Osteocyte (in vitro differentiated cells): ENCODE data around the gene PEX14. TPM values are rescaled to one million over a fixed set of nuclear protein-coding genes. Genes with fewer than 3 reads are reported as not detected.

Experiments used
- DNase-seq: peaks from one replicate; pipeline ENCODE4 v3.0.0; 2021; ENCODE audit warnings: mixed read lengths; ENCODE audit not compliant: unreplicated experiment; ENCODE audit errors: extremely low spot score
- H3K27ac Mint-ChIP-seq: one replicate; pipeline ENCODE4 v1.8.0; 2021; ENCODE audit warnings: mild to moderate bottlenecking, mixed read lengths; ENCODE audit not compliant: unreplicated experiment
- H3K27me3 Mint-ChIP-seq: one replicate; pipeline ENCODE4 v1.8.0; 2021; ENCODE audit warnings: mixed read lengths; ENCODE audit not compliant: unreplicated experiment
- H3K36me3 Mint-ChIP-seq: one replicate; pipeline ENCODE4 v1.8.0; 2021; ENCODE audit warnings: mixed read lengths; ENCODE audit not compliant: unreplicated experiment
- H3K4me1 Mint-ChIP-seq: one replicate; pipeline ENCODE4 v1.8.0; 2021; ENCODE audit warnings: mixed read lengths; ENCODE audit not compliant: unreplicated experiment
- H3K4me3 Mint-ChIP-seq: one replicate; pipeline ENCODE4 v1.8.0; 2021; ENCODE audit warnings: mild to moderate bottlenecking, moderate library complexity, mixed read lengths; ENCODE audit not compliant: unreplicated experiment
- H3K9me3 Mint-ChIP-seq: one replicate; pipeline ENCODE4 v1.8.0; 2021; ENCODE audit warnings: mixed read lengths; ENCODE audit not compliant: unreplicated experiment
- total RNA-seq: library from RNA; stranded (reverse); gene quantifications from 2 replicates; pipeline ENCODE4 v1.2.1, GENCODE V29; 2021
- TF ChIP-seq, protein P1 (sequence below): fragments of 200-600 bp; sonication (generic); IDR thresholded peaks from 2 replicates; pipeline ENCODE4 v1.5.0; 2021; ENCODE audit warnings: antibody characterized with exemption, mild to moderate bottlenecking, moderate library complexity

The PEX14 gene
- total RNA-seq, 1 donor from 2014 or later = 22.2 TPM

DNA sequence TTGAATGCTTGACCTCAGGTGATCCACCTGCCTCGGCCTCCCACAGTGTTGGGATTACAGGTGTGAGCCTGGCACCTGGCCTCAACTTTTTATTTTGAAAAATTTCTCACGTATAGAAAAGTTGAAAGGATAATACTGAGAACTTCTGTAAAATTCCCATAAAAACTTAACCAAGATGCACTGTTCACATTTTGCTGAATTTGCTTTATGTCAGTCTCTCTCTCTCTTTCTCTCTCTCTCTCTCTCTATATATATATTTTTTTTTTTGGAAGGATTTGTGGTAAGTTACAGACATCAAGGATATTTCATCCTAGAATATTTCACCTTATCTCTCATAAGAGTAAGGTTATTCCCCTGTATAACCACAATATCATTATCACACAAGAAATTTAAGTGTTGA, 5.9 kb downstream of the PEX14 start:
- Mint-ChIP-seq H3K4me3 (no peak overlapping the region), H3K36me3 (no peaks in the 10 kb centered on the region), H3K27ac (no peak overlapping the region), H3K9me3 (no peaks in the 10 kb centered on the region), H3K27me3 (no peaks in the 10 kb centered on the region), H3K4me1 (peaks cover 12% of the 10 kb centered on the region)
- TF ChIP-seq, protein P1, sequence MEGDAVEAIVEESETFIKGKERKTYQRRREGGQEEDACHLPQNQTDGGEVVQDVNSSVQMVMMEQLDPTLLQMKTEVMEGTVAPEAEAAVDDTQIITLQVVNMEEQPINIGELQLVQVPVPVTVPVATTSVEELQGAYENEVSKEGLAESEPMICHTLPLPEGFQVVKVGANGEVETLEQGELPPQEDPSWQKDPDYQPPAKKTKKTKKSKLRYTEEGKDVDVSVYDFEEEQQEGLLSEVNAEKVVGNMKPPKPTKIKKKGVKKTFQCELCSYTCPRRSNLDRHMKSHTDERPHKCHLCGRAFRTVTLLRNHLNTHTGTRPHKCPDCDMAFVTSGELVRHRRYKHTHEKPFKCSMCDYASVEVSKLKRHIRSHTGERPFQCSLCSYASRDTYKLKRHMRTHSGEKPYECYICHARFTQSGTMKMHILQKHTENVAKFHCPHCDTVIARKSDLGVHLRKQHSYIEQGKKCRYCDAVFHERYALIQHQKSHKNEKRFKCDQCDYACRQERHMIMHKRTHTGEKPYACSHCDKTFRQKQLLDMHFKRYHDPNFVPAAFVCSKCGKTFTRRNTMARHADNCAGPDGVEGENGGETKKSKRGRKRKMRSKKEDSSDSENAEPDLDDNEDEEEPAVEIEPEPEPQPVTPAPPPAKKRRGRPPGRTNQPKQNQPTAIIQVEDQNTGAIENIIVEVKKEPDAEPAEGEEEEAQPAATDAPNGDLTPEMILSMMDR = no peak
- no peak for DNase-seq

DNA sequence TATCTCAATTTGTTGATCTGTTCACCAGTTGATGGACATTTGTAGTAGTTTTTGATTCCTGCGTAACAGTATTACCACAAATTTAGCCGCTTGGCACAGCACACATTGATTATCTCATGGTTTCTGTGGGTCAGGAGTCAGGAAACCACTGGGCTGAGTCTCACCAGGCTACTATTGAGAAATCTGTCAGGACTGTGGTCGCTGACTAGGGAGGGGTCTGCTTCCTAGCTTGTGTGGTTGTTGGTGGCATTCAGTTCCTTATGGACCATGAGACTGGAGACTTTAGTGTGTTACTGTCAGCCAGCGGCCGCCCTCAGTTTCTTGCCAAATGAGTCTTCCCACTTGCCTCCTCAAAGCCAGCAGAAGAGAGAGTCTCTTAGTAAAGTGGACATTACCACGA, 9.8 kb downstream of the PEX14 start:
- H3K4me1 Mint-ChIP-seq = peaks cover under 1% of the 10 kb centered on the region
- no peak overlapping the region for H3K4me3 Mint-ChIP-seq
- no peak overlapping the region for H3K27ac Mint-ChIP-seq
- TF ChIP-seq, protein P1 = no peak
- H3K9me3 Mint-ChIP-seq = no peaks in the 10 kb centered on the region
- peaks cover 4% of the 10 kb centered on the region for H3K36me3 Mint-ChIP-seq
- DNase-seq = no peak
- no peaks in the 10 kb centered on the region for H3K27me3 Mint-ChIP-seq

DNA sequence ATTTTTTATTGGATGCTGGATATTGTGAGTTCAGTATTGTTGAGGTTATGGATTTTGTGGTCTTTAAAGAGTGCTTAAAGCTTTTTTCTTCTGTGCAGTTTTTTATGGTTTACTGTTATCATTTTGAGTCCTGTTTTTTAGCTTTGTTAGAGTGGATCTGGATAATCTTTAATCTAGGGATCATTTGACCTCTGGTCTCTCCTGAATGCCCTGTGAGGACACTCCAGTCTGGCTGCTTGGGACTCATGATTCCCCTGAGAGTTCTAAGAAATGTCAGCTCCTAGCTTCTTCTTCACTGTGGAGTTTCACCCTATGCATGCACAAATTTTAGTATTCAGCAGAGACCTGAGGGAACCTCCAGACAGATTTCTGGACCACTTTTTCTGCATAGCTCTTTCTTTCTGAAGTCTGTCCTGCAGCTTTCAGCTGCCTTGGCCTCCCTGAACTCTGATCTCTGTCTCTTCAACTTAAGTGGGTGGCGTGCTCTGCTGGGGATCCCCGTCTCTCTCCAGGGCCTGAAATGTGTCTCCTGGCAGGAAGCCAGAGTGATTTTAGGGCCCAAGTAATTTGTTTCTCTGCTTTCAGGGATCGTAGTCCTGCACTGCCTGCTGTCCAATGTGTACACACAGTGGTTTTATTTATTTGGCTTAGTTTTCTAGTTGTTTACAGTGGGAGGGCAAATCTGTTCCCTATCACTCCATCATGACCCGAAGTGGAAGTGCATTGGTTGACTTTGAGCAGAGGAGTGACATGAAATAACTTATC, 14.7 kb downstream of the PEX14 start:
- no peaks in the 10 kb centered on the region for H3K27me3 Mint-ChIP-seq
- H3K27ac Mint-ChIP-seq = no peak overlapping the region
- no peak overlapping the region for H3K4me3 Mint-ChIP-seq
- TF ChIP-seq, protein P1 = no peak
- no peak for DNase-seq
- H3K9me3 Mint-ChIP-seq = no peaks in the 10 kb centered on the region
- peaks cover 10% of the 10 kb centered on the region for H3K4me1 Mint-ChIP-seq
- H3K36me3 Mint-ChIP-seq = peaks cover 4% of the 10 kb centered on the region

DNA sequence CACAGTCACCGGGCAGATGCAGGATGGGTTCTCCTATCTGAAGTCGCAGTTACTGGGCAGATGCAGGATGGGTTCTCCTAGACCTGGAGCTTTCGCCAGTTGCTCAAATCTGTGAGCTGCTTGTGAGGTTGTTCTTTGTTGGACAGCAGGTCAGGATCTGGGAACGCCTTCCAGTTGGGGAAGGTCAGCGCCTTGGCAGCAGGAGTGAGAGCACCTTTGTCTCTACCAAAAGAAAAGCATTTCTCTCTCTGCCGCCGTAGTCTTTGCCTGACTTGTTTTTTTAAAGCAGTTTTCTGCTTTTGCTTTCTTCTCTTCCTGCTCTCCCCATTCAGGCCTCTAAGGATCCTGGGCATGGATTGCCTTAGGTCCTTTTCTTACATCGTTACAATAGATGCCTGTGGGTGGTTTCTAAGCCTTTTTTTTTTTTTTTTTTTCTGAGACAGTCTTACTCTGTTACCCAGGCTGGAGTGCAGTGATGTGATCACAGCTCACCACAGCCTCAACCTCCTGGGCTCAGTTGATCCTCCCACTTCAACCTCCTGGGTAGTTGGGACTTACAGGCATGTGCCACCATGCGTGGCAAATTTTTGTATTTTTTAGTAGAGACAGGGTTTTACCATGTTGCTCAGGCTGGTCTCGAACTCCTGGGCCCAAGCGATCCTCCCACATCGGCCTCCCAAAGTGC, 15.7 kb downstream of the PEX14 start:
- Mint-ChIP-seq H3K4me1 (peaks cover 19% of the 10 kb centered on the region), H3K9me3 (no peaks in the 10 kb centered on the region), H3K27me3 (no peaks in the 10 kb centered on the region), H3K27ac (no peak overlapping the region), H3K36me3 (peaks cover 4% of the 10 kb centered on the region), H3K4me3 (no peak overlapping the region)
- TF ChIP-seq, protein P1 = no peak
- no peak for DNase-seq

DNA sequence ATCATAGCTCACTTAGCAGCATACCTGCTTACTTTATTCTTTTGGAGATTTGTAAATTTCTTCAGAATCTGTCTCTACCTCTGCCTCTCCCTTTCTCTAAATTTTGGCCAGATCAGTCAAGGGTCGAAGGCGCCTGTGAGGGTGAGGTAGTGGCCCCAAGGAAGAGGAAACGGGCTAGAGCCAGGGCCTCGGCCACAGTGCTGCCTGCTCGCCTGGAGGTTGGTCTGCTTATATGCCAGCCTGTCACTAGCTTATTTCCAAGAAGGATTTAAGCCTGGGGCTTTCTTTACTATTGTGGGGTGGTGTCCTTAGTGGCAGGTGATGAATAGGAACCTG, 19.6 kb downstream of the PEX14 start:
- H3K4me1 Mint-ChIP-seq = peaks cover 21% of the 10 kb centered on the region
- H3K27me3 Mint-ChIP-seq = no peaks in the 10 kb centered on the region
- DNase-seq = no peak
- TF ChIP-seq, protein P1 = no peak
- H3K4me3 Mint-ChIP-seq = no peak overlapping the region
- peaks cover under 1% of the 10 kb centered on the region for H3K36me3 Mint-ChIP-seq
- no peaks in the 10 kb centered on the region for H3K9me3 Mint-ChIP-seq
- H3K27ac Mint-ChIP-seq = no peak overlapping the region
